ENCODE data around the gene NFKBIZ. TPM values are rescaled to one million over a fixed set of nuclear protein-coding genes. Genes with fewer than 3 reads are reported as not detected.

The NFKBIZ gene
- total RNA-seq, 1 donor from 2014 or later = 39.6 TPM

GRCh38 chr3:101845425-101845824 is 3.9 kb upstream of the NFKBIZ start:
- FAIRE-seq = no peak
- peaks cover 19% of the 10 kb centered on the region for H3K4me1 Mint-ChIP-seq (ENCODE audit: low read depth, unreplicated experiment)

GRCh38 chr3:101846709-101847108 is 2.6 kb upstream of the NFKBIZ start:
- no peak for DNase-seq (ENCODE audit: low read depth)
- Histone ChIP-seq H3K9ac (ENCODE audit: low read length) (no peak overlapping the region), H2AFZ (ENCODE audit: low read depth, low read length) (no peak overlapping the region), H3K4me2 (ENCODE audit: low read length) (no peak overlapping the region), H3K79me2 (ENCODE audit: insufficient read depth, low read length) (peaks cover 24% of the 10 kb centered on the region), H4K20me1 (ENCODE audit: insufficient read depth, low read length) (peaks cover 21% of the 10 kb centered on the region), H3K36me3 (ENCODE audit: insufficient read depth, low read length) (peaks cover 2% of the 10 kb centered on the region), H3K27me3 (ENCODE audit: insufficient read depth, low read length) (no peaks in the 10 kb centered on the region), H3K9me3 (ENCODE audit: insufficient read depth, low read depth, low read length) (no peaks in the 10 kb centered on the region), H3K27ac (ENCODE audit: low read depth, low read length) (no peak overlapping the region), H3K4me3 (ENCODE audit: insufficient read depth, low read depth, low read length) (no peak overlapping the region), H3K4me1 (ENCODE audit: insufficient read depth, low read length) (peaks cover 10% of the 10 kb centered on the region)
- peaks cover 5% of the 10 kb centered on the region for H3K36me3 Mint-ChIP-seq (ENCODE audit: low read depth, unreplicated experiment)
- peaks cover 19% of the 10 kb centered on the region for H3K4me1 Mint-ChIP-seq (ENCODE audit: low read depth, unreplicated experiment)
- TF ChIP-seq CTCF (IDR thresholded peaks at IDR 0.05; ENCODE audit: insufficient read depth, low read depth, low read length) (no peak), EZH2 (IDR thresholded peaks at IDR 0.05; ENCODE audit: insufficient read depth, low read length) (no peak)
- no peak for FAIRE-seq
- H3K27me3 Mint-ChIP-seq (ENCODE audit: low read depth, unreplicated experiment) = no peaks in the 10 kb centered on the region
- no peak overlapping the region for H3K27ac Mint-ChIP-seq (ENCODE audit: unreplicated experiment)
- no peak overlapping the region for H3K4me3 Mint-ChIP-seq (ENCODE audit: unreplicated experiment)
- no peaks in the 10 kb centered on the region for H3K9me3 Mint-ChIP-seq (ENCODE audit: unreplicated experiment)

More at GRCh38 chr3:101845425-101845824, 3.9 kb upstream of the NFKBIZ start:
- Histone ChIP-seq H3K4me1 (ENCODE audit: insufficient read depth, low read length) (peaks cover 8% of the 10 kb centered on the region), H3K79me2 (ENCODE audit: insufficient read depth, low read length) (peaks cover 11% of the 10 kb centered on the region), H3K4me2 (ENCODE audit: low read length) (no peak overlapping the region), H4K20me1 (ENCODE audit: insufficient read depth, low read length) (peaks cover 8% of the 10 kb centered on the region), H3K9me3 (ENCODE audit: insufficient read depth, low read depth, low read length) (no peaks in the 10 kb centered on the region), H3K27me3 (ENCODE audit: insufficient read depth, low read length) (no peaks in the 10 kb centered on the region), H3K4me3 (ENCODE audit: insufficient read depth, low read depth, low read length) (no peak overlapping the region), H3K9ac (ENCODE audit: low read length) (no peak overlapping the region), H2AFZ (ENCODE audit: low read depth, low read length) (no peak overlapping the region), H3K27ac (ENCODE audit: low read depth, low read length) (no peak overlapping the region), H3K36me3 (ENCODE audit: insufficient read depth, low read length) (no peaks in the 10 kb centered on the region)
- no peak for TF ChIP-seq EZH2 (IDR thresholded peaks at IDR 0.05; ENCODE audit: insufficient read depth, low read length)
- TF ChIP-seq CTCF (IDR thresholded peaks at IDR 0.05; ENCODE audit: insufficient read depth, low read depth, low read length) = no peak
- Mint-ChIP-seq H3K4me3 (ENCODE audit: unreplicated experiment) (no peak overlapping the region), H3K36me3 (ENCODE audit: low read depth, unreplicated experiment) (peaks cover 2% of the 10 kb centered on the region), H3K27ac (ENCODE audit: unreplicated experiment) (no peak overlapping the region), H3K9me3 (ENCODE audit: unreplicated experiment) (no peaks in the 10 kb centered on the region), H3K27me3 (ENCODE audit: low read depth, unreplicated experiment) (no peaks in the 10 kb centered on the region)
- DNase-seq (ENCODE audit: low read depth) = no peak

GRCh38 chr3:101847328-101847727 is 2.0 kb upstream of the NFKBIZ start:
- no peaks in the 10 kb centered on the region for H3K9me3 ChIP-seq (ENCODE audit: insufficient read depth, low read depth, low read length)

More at GRCh38 chr3:101847328-101847727, 2.0 kb upstream of the NFKBIZ start:
- DNase-seq (ENCODE audit: low read depth) (no peak), FAIRE-seq (no peak)
- H3K4me2 ChIP-seq (ENCODE audit: low read length) = no peak overlapping the region
- H4K20me1 ChIP-seq (ENCODE audit: insufficient read depth, low read length) = peaks cover 27% of the 10 kb centered on the region
- Mint-ChIP-seq H3K27me3 (ENCODE audit: low read depth, unreplicated experiment) (no peaks in the 10 kb centered on the region), H3K9me3 (ENCODE audit: unreplicated experiment) (no peaks in the 10 kb centered on the region), H3K36me3 (ENCODE audit: low read depth, unreplicated experiment) (peaks cover 10% of the 10 kb centered on the region), H3K27ac (ENCODE audit: unreplicated experiment) (no peak overlapping the region), H3K4me3 (ENCODE audit: unreplicated experiment) (no peak overlapping the region), H3K4me1 (ENCODE audit: low read depth, unreplicated experiment) (peaks cover 17% of the 10 kb centered on the region)
- H3K4me3 ChIP-seq (ENCODE audit: insufficient read depth, low read depth, low read length) = no peak overlapping the region
- H3K27ac ChIP-seq (ENCODE audit: low read depth, low read length) = no peak overlapping the region
- TF ChIP-seq EZH2 (IDR thresholded peaks at IDR 0.05; ENCODE audit: insufficient read depth, low read length) = no peak
- no peak for TF ChIP-seq CTCF (IDR thresholded peaks at IDR 0.05; ENCODE audit: insufficient read depth, low read depth, low read length)
- H3K36me3 ChIP-seq (ENCODE audit: insufficient read depth, low read length) = peaks cover 8% of the 10 kb centered on the region
- no peak overlapping the region for H3K9ac ChIP-seq (ENCODE audit: low read length)
- H3K4me1 ChIP-seq (ENCODE audit: insufficient read depth, low read length) = peaks cover 12% of the 10 kb centered on the region
- peaks cover 30% of the 10 kb centered on the region for H3K79me2 ChIP-seq (ENCODE audit: insufficient read depth, low read length)
- H2AFZ ChIP-seq (ENCODE audit: low read depth, low read length) = no peak overlapping the region
- no peaks in the 10 kb centered on the region for H3K27me3 ChIP-seq (ENCODE audit: insufficient read depth, low read length)

All from astrocyte (in vitro differentiated cells and primary cell).